KMS-11 (cell line): ENCODE measurements around the gene KLF13.

Experiments
- H2AFZ ChIP-seq: fragments of 200-600 bp; sonication (generic); 2 replicates; pipeline ENCODE4 v1.6.1; 2016; ENCODE audit warnings: antibody characterized with exemption, mixed run types, low read depth
- H3K27ac ChIP-seq: fragments of 200-600 bp; sonication (generic); 2 replicates; pipeline ENCODE4 v1.6.1; 2016; ENCODE audit warnings: mild to moderate bottlenecking, mixed run types
- H3K27me3 ChIP-seq: fragments of 200-600 bp; sonication (generic); 2 replicates; pipeline ENCODE4 v1.6.1; 2017; ENCODE audit warnings: mild to moderate bottlenecking, low read depth, mixed run types, moderate library complexity; ENCODE audit not compliant: insufficient read depth
- H3K36me3 ChIP-seq: fragments of 200-600 bp; sonication (generic); 2 replicates; pipeline ENCODE4 v1.6.1; 2017; ENCODE audit warnings: mild to moderate bottlenecking, mixed run types; ENCODE audit not compliant: insufficient read depth
- H3K4me1 ChIP-seq: fragments of 200-600 bp; sonication (generic); 2 replicates; pipeline ENCODE4 v1.6.1; 2016; ENCODE audit warnings: mild to moderate bottlenecking, low read depth, mixed run types; ENCODE audit not compliant: poor library complexity, severe bottlenecking
- H3K4me2 ChIP-seq: fragments of 200-600 bp; sonication (generic); 2 replicates; pipeline ENCODE4 v1.7.0; 2016; ENCODE audit warnings: mild to moderate bottlenecking, mixed run types
- H3K4me3 ChIP-seq: fragments of 200-600 bp; sonication (generic); IDR thresholded peaks from 2 replicates; pipeline ENCODE4 v1.6.1; 2017; ENCODE audit warnings: low read depth, low read length, mixed read lengths; ENCODE audit not compliant: insufficient read depth
- H3K79me2 ChIP-seq: fragments of 200-600 bp; sonication (generic); 2 replicates; pipeline ENCODE4 v1.6.1; 2016; ENCODE audit warnings: low read depth, mixed run types; ENCODE audit not compliant: insufficient read depth
- H3K9ac ChIP-seq: fragments of 200-600 bp; sonication (generic); 2 replicates; pipeline ENCODE4 v1.6.1; 2016; ENCODE audit warnings: mild to moderate bottlenecking, mixed run types
- H4K20me1 ChIP-seq: fragments of 200-600 bp; sonication (generic); 2 replicates; pipeline ENCODE4 v1.6.1; 2016; ENCODE audit warnings: mild to moderate bottlenecking, mixed run types; ENCODE audit not compliant: insufficient read depth
- TF ChIP-seq, protein P1 (sequence below): fragments of 200-600 bp; sonication (generic); conservative IDR thresholded peaks from 2 replicates; pipeline ENCODE4 v1.6.1; 2017; ENCODE audit warnings: low read depth, mild to moderate bottlenecking, antibody characterized with exemption, low read length, moderate library complexity, mixed read lengths

Gene KLF13

DNA sequence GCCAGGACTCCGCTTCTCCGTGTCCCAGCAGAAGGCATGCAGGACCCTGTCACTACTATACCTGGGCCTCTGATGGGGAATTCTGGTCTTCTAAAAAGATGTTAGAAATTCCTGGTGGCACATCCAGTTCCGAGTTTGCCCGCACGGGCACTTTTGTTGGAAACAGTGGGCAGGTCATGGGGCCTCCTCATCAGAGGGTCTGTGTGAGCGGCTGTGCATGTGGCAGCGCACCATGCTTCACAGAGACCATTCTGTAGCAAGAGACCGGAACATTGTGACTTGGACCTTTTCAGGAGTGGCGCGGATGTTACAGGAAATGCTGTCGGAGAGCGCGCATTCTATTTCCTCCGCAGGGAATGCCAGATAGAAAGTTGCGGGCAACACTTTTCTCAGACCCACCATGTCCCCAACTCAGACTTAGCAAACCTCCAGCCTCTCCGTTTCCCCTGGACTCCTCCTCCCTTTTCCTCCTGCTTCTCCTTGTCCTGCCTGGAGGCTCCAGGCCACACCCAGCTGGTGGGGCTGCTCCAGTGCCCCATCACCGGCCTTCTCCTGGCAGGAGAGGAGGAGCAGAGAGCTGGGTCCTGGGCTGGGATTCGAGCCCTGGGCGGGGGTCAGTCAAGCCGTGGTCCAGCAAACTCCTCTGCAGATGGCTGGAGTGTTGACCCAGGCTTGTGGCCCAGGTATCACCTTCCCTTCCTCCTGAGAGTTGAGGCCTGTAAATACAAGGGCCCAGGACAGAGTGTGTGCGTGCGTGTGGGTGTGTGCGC lies 46.6 kb downstream of the KLF13 start:
- peaks cover 66% of the 10 kb centered on the region for H3K79me2 ChIP-seq
- no peak overlapping the region for H3K4me2 ChIP-seq
- no peak overlapping the region for H3K4me3 ChIP-seq

DNA sequence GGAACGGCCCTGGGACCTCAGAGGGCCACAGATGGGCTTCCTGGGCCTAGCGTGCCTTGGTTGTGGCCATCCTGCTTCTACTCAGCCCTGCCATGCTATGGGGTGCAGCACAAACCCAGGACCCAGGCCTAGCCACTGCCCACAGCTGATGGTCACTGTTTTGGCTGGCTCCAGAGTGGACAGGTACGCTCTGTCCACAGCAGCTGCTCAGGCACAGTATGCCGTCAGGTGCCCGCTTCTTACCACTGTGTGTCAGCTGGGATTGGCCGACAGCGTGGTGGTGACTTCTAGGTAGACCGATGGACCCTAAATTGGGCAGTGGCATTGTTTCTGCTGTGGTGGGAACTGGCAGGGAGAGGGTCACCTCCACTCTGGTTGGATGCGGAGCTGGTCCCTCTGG lies 47.3 kb downstream of the KLF13 start:
- Histone ChIP-seq H4K20me1 (no peaks in the 10 kb centered on the region), H3K9ac (no peak overlapping the region), H3K27me3 (no peaks in the 10 kb centered on the region), H3K79me2 (peaks cover 59% of the 10 kb centered on the region), H3K4me1 (peaks cover 17% of the 10 kb centered on the region), H3K36me3 (0 out of 2 replicates have a peak, but pooled peaks cover 2% of the 10 kb centered on the region), H3K4me2 (no peak overlapping the region), H3K4me3 (no peak overlapping the region), H3K27ac (no peak overlapping the region), H2AFZ (no peak overlapping the region)
- TF ChIP-seq, protein P1, sequence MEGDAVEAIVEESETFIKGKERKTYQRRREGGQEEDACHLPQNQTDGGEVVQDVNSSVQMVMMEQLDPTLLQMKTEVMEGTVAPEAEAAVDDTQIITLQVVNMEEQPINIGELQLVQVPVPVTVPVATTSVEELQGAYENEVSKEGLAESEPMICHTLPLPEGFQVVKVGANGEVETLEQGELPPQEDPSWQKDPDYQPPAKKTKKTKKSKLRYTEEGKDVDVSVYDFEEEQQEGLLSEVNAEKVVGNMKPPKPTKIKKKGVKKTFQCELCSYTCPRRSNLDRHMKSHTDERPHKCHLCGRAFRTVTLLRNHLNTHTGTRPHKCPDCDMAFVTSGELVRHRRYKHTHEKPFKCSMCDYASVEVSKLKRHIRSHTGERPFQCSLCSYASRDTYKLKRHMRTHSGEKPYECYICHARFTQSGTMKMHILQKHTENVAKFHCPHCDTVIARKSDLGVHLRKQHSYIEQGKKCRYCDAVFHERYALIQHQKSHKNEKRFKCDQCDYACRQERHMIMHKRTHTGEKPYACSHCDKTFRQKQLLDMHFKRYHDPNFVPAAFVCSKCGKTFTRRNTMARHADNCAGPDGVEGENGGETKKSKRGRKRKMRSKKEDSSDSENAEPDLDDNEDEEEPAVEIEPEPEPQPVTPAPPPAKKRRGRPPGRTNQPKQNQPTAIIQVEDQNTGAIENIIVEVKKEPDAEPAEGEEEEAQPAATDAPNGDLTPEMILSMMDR = no peak

More for the DNA sequence above, 46.6 kb downstream of the KLF13 start:
- TF ChIP-seq, protein P1 = no peak
- Histone ChIP-seq H3K9ac (no peak overlapping the region), H3K27ac (no peak overlapping the region), H2AFZ (no peak overlapping the region), H3K27me3 (no peaks in the 10 kb centered on the region), H3K4me1 (peaks cover 24% of the 10 kb centered on the region), H3K36me3 (no peaks in the 10 kb centered on the region), H4K20me1 (peaks cover 3% of the 10 kb centered on the region; the same call in 1 of the 2 replicates)

DNA sequence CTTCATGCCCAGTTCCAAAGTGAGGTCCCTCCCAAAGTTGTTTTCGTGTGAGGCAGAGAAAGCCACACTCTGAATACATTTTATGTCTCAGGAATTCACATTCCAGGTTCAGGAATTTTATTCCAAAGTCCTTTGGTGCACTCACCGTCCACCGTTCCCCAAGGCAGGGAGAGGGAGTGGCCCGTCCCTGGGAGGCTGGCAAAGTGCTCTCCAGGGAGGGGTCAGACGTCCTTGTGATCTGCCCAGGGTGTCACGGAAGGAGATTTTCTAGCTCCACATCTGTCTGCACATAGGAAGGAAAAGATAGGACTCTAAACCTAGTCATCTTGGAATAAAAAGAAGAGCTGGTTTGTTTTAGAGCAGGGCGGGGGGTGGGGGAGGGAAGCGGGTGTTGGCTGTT lies 47.9 kb downstream of the KLF13 start:
- no peak overlapping the region for H3K4me3 ChIP-seq
- peaks cover 54% of the 10 kb centered on the region for H3K79me2 ChIP-seq
- peaks cover 7% of the 10 kb centered on the region; the same call in 1 of the 2 replicates for H3K36me3 ChIP-seq
- peaks cover 12% of the 10 kb centered on the region for H3K4me1 ChIP-seq
- no peaks in the 10 kb centered on the region for H4K20me1 ChIP-seq
- no peak overlapping the region for H3K4me2 ChIP-seq
- H2AFZ ChIP-seq = no peak overlapping the region
- no peak overlapping the region for H3K27ac ChIP-seq
- no peaks in the 10 kb centered on the region for H3K27me3 ChIP-seq
- TF ChIP-seq, protein P1 = no peak
- no peak overlapping the region for H3K9ac ChIP-seq

DNA sequence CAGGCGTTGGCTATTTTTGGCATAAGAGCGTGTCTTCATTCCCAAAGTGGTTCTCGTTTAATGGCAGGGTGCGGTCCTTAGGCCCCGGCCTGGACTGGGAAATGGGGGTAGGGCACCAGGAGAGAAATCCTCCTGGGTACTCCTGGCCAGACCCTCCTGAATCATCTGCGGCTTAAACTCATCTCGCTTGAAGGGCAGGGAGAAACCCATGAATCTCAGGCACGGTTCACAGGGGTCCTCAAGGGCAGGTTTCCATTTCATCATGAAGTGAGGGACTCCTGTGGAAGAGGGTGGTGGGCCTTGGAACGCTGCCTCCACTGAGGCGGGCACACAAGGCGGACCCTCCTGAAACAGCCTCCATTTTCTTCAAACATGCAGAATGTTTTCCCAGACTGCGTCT lies 48.4 kb downstream of the KLF13 start:
- H3K27ac ChIP-seq = no peak overlapping the region
- no peaks in the 10 kb centered on the region for H4K20me1 ChIP-seq
- peaks cover 9% of the 10 kb centered on the region; the same call in 1 of the 2 replicates for H3K36me3 ChIP-seq
- peaks cover 49% of the 10 kb centered on the region for H3K79me2 ChIP-seq
- H2AFZ ChIP-seq = no peak overlapping the region
- no peaks in the 10 kb centered on the region for H3K27me3 ChIP-seq
- TF ChIP-seq, protein P1 = no peak
- H3K4me2 ChIP-seq = no peak overlapping the region
- no peak overlapping the region for H3K9ac ChIP-seq
- H3K4me3 ChIP-seq = no peak overlapping the region
- H3K4me1 ChIP-seq = peaks cover 7% of the 10 kb centered on the region
